Epithelial cell of prostate (primary cell): ENCODE measurements around the gene OR52E5.

Source experiments
- DNase-seq: peaks from one replicate; pipeline ENCODE4 v3.0.0-alpha.2; 2011; ENCODE audit warnings: low read depth, low spot score
- H3K27ac ChIP-seq: fragments of 450-650 bp; 2 replicates; pipeline ENCODE4 v1.5.1; 2017; ENCODE audit warnings: mild to moderate bottlenecking

Gene OR52E5

DNA sequence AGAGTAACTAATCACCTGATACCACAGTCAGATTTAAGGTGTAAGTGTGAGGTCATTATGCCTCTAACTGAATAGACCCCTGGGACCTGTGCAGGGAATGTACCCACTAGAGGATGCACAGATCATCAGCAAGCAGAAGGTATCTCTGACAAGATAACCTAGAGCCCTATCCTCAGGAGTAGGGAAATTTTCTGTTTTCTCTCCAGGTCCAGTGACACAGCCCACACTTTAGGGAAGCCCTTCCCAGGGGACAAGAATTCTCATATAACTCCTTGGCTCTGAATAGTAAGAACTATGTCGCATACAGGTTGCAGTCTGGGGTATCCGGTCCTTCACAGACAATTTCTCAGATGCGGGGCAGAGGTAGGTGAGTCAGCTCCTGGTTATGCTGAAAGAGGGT lies at the start of gene OR52E5:
Gene OR52E5, plus strand, starts transcription at position 301 of the 400 bp plus-strand sequence. CDS start 7,569 bp downstream, outside the sequence.
- no peak within 1 kb of the TSS for H3K27ac ChIP-seq
- DNase-seq: no peak

DNA sequence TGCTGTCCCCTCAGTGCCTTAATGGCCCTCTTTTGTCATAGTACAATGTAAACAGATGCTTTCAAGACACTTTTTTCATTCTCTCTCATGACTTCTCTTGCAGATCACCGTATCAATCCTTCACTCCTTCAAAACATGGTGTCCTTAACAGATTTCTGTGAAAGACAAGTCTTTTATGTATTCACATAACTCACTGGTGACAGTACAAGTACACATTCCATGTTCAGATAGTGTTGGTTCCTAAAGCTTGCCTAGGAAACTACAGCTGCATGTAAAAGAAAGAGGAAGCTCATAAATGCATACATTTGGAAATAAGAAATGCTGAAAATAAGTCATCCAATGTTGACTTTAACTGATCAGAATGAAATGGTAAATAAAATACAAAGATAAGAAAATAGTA lies 46.3 kb upstream of the OR52E5 start:
- no peak overlapping the region for H3K27ac ChIP-seq
- no peak for DNase-seq

DNA sequence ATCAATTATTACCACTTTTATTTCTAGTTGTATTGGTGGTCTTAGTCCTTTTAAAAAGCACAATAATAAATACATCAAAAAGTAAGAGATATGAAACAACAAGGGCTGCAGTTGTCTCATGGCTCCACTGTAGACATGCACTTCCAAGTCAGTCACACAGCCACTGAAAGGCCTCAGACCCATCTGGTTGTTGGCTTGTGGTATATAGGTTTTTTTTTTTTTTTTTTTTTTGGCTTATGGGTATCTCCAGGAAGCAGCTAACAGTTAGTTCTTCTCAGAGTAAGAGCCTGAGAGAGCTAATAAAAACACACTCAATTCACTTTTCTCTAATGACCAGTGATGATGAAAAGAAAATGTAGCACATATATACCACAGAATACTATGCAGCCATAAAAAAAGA lies 45.3 kb upstream of the OR52E5 start:
- no peak for DNase-seq
- H3K27ac ChIP-seq: no peak overlapping the region

DNA sequence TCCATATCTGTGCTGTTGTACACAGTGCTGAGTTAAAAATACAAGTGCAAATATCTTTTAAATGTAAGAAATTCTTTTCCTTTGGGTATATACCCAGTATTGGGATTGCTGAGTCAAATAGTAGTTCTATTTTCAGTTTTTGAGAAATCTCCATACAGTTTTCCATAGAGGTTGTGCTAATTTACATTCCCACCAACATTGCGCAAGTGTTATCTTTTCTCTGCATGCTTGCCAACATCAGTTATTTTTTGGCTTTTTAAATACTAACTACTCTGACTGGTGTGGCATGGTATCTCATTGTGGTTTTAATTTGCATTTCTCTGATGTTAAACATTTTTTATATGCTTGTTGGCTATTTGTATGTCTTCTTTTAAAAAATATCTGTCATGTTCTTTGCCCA lies 42.0 kb upstream of the OR52E5 start:
- H3K27ac ChIP-seq: no peak overlapping the region
- DNase-seq: no peak

DNA sequence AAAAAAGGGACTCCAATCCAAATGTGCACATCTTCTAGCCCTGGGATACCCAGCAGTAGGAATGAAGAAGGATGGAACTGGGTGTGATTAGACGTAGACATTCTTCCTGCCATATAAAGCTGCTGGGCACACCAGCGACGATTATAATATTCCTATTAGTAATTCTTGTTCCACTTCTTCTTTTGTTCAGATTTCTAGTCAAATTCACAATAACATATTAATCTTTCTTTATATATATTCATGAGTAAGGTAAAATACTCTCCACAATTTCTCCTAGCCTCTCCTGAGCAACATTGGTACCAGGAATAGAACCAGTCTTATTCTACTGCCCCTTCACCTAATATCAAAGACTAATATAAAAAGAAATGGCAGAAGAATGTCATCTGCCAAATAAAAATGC lies 35.4 kb upstream of the OR52E5 start, which contains the start of gene OR52E8:
Gene OR52E8, minus strand, starts transcription at position 101 of the 400 bp plus-strand sequence. Its CDS starts 0 bp downstream, at position 101.
- DNase-seq: no peak
- no peak within 1 kb of the TSS for H3K27ac ChIP-seq

DNA sequence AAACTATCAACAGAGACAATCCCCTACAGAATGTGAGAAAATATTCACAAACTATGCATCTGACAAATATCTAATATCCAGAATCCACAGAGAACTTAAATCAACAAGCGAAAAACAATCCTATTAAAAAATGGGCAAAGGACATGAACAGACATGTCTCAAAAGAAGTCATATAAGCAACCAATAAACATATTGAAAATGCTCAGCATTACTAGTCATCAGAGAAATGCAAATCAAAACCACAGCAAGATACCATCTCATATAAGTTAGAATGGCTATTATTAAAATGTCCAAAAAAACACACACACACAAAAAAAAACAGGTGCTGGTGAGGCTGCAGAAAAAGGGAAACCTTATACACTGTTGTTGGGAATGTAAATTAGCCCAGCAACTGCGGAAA lies 27.2 kb upstream of the OR52E5 start:
- no peak overlapping the region for H3K27ac ChIP-seq
- peak; percentile 3 for DNase-seq

DNA sequence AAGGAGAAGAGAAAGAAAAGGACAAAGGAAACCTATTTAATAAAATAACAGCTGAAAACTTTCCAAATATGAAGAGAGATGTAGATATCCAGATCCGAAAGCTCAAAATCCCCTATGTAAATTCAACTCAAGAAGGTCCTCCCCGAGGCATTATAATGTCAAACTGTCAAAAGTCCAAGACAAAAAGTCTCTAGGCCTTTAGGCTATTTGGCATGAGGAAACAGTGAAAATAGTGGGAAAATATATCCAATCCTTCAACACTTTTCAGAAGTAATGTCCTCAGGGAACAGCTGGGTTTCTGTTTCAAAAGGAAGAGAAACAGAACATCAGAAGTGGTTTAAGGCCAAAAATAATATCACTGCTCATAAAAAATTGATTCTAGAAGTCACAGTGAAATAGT lies 14.4 kb upstream of the OR52E5 start:
- H3K27ac ChIP-seq: no peak overlapping the region
- no peak for DNase-seq

DNA sequence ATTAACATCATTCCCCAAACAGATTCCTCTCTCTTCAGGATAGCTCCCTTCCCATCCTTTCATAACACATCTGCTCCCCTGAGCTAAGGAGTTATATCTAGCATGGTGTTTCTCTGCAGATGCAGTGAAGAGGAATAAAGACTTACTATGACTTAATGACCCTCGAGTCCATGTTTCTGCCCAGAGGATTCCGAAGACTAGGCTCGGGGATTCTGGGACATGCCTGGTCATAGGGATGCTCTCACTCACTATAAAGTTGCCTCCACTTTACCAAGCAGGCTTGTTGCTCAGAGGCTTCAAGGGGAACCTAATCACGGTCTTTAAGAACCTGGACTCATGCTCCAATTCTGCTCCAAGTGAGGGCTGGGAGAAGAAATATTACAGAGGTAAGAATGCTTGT lies 12.7 kb upstream of the OR52E5 start, which contains the start of gene OR52E4:
Gene OR52E4, plus strand, starts transcription at position 301 of the 400 bp plus-strand sequence. CDS start 3,664 bp downstream, outside the sequence.
- H3K27ac ChIP-seq: no peak within 1 kb of the TSS
- DNase-seq: no peak

DNA sequence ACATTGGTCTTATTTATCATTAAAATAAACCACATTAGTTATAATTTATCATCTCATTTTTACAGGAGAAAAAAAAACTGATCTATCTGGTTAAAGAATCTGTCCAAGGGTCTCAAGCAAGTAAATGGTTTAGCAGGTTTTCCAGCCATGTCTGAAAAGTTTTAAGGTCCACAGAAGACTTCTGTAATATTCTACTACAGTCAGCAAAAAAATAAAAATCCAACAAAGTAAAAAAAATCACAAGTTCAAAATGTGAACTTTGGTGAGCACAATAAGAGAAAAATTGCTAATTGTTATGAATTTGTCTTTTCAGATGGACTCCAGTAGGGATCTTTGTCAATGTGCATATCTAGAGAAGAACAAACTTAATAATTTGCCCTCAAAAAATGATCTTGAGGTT lies 11.3 kb upstream of the OR52E5 start:
- H3K27ac ChIP-seq: no peak overlapping the region
- no peak for DNase-seq

DNA sequence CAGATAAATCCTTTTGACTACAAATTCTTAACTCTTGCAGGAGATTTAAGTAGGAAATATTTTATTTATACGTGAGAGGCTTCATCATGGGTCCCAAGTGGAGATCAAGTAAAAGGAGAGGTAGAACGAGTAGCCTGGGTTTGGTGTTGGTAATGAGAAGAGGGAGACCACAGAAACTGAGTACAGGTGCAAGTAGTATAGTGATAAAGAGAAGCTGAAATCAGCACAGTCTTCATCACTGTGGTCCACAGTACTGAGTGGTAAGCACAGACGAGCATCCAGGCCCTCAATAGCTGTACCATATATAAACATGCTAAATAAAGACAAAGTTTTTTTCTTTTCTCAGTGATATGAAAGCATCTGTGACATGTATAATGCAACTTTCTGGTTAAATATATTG lies 5.8 kb upstream of the OR52E5 start:
- DNase-seq: no peak
- no peak overlapping the region for H3K27ac ChIP-seq

DNA sequence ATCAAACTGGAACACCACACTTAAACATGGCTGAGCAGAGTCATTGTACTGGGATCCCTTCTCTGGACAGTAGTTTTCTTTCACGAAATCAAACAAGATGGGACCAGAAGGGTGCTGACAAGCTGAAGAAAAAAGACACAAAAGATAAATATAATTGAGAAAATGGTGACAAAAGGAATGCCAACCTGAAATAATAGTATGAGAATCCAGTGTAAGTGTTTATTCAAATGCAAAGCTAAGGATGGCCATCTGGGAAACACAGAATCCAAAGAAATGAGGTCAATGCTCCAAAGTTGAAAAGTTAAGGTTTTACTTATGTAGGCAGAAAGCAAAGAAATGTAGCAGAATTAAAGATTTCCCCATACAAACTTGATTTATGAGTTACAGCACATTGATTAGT lies 5.3 kb upstream of the OR52E5 start:
- no peak overlapping the region for H3K27ac ChIP-seq
- DNase-seq: no peak

DNA sequence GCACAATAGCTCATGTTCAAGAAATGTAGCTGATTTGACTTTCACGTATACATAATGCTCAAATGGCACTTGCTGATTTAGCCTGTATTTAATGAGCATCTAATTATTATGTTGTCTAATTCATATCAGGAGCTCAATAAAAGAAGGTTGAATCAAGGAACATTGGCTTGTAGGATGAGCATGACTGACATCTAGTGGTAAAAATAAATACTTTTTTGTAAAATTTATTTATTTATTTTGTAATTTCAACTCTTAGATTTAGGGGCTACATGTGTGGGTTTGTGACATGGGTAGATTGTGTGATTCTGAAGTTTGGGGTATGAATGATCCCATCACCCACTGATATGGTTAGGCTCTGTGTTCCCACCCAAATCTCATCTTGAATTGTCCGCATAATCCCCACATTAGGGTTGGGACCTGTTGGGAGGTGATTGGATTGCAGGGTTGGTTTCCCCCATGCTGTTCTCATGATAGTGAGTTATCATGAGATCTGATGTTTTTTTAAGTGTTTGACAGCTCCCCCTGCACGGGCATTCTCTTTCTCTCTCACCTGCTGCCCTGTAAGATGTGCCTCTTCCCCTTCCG lies 1.7 kb upstream of the OR52E5 start:
- no peak overlapping the region for H3K27ac ChIP-seq
- DNase-seq: no peak

DNA sequence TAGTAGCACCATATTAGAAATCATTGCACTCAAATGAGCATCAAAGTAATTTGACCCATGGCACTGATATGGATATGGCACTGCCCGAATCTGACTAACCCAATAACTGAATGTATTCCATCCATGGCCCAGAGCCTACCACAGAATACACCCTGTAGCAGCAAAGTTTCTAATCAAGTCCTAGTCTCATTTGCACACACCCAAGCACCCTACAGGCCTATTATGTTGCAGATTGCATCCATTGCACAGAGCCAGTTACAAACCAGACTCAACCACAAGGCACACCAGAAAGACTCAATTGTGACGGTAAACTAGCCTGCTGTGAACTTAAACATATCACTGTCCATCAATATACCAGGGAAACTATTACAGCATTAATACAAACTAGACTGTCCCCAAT lies 6.5 kb downstream of the OR52E5 start:
- H3K27ac ChIP-seq: no peak overlapping the region
- DNase-seq: no peak

DNA sequence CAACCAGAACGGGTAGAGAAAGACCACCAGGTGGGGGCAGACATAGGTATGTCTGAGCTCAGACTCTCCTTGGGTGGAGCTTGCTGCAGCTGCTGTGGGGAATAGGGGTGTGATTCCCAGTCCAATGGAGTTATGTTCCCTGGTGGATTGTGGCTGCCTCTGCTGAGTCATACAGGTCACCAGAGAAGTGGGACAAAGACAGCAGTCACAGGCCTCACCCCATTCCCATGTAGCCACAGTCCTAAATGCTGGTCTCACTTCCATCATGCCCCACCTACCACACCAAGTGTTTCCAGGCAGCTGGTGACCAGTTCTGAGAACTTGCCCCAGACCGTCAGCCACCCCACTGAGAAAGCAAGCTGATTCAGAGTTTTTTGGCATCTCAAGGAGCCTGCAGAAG lies 17.5 kb downstream of the OR52E5 start:
- no peak for DNase-seq
- H3K27ac ChIP-seq: no peak overlapping the region

DNA sequence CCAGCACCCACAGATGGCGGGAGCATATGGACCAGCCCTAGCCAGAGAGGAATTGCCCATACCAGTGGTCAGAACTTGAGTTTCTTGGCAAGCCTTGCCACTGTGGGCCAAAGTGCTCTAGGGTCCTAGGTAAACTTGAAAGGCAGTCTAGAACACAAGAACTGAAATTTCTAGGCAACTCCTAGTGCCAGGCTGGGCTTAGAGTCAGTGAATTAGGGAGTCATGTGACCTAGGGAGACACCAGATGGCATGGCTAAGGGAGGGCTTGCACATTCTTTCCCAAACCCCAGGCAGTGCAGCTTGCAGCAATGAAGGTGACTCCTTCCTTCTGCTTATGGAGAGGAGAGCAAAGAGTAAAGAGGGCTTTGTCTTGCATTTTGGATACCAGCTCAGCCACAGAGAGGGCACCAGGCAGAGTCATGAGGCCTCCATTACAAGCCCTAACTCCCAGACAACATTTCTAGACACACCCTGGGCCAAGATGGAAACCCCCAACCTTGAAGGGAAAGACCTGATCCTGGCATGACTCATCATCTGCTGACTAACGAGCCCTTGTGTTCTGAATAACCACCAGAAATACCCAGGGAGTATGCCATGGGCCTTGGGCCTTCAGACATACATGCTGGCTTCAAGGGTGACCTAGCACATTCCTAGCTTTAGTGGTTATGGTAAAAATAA lies 29.9 kb downstream of the OR52E5 start:
- DNase-seq: peak; percentile 73
- H3K27ac ChIP-seq: peak overlapping the region; percentile 26

DNA sequence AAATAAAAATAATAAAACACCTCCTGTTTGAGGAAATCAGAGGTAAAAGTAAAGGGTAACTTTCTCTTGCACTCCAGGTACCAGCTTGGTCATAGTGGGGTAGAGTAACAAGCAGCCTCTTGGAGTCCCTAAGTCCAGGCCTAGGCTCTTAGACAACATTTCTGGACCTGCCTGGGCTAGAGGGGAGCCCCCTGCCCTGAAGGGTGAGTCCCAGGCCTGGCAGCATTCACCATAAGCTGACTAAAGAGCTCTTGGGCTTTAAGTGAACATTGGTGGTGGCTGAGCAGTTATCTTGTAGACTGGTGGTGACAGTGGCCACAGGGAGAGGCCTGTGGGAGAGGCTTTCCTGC lies 30.4 kb downstream of the OR52E5 start:
- H3K27ac ChIP-seq: peak overlapping the region; percentile 26
- DNase-seq: no peak

DNA sequence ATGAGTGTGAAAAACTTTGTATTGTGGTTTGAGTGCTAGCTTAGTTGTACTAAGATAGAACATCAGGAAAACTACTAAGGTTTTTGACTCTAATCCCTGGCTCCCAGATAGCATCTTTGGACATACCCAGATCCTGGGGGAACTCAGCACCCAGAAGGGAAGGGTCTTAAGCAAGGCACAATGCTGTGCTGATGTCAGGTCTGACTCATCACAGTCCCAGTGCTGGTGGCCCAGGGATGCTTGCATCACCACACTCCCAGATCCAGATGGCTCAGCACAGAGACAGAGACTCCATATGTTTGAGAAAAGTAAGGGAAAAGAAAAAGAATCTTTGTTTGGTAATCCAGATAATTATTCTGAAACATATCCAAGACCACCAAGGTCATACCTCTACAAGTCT lies 30.8 kb downstream of the OR52E5 start:
- H3K27ac ChIP-seq: peak overlapping the region; percentile 26

DNA sequence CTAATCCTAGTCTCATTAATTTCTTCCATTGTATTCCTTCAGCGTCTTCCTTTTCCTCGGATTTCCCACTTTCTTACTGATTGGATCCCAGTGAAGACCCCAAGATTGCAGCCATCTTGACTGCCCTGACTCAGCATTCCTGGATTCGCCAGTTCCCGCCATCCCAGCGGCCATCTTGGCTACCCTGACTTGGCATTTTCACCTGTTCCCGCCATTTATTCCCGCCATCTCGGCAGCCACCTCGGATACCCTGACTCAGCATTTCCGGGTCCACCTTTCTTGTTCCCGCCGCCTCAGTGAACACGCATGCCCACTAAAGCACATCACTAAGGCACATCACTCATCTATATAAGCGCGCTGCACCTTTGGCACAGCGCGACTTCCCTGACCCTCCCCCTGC lies 35.3 kb downstream of the OR52E5 start:
- no peak overlapping the region for H3K27ac ChIP-seq
- DNase-seq: no peak

More for the DNA sequence above, 30.8 kb downstream of the OR52E5 start:
- no peak for DNase-seq

DNA sequence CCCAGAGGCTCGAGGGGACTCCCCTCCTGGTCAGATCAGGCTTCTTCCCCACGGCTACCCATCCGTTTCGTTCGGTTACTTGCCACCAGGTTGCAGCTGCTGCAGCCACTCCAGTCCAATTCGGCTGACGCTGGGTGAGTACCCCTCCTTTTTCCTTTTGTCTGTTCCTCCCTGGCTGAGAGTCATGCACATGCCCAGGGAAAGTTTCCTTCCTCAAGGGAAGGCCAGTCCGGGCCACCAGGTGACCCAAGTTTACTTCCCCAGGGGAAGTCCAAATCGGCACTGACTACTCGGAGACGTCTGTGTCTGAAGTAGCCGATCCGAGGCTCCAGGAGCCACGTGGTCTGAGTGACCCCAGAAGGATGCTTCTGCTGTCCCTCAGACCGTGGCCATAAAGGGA lies 35.8 kb downstream of the OR52E5 start:
- no peak for DNase-seq
- H3K27ac ChIP-seq: no peak overlapping the region

DNA sequence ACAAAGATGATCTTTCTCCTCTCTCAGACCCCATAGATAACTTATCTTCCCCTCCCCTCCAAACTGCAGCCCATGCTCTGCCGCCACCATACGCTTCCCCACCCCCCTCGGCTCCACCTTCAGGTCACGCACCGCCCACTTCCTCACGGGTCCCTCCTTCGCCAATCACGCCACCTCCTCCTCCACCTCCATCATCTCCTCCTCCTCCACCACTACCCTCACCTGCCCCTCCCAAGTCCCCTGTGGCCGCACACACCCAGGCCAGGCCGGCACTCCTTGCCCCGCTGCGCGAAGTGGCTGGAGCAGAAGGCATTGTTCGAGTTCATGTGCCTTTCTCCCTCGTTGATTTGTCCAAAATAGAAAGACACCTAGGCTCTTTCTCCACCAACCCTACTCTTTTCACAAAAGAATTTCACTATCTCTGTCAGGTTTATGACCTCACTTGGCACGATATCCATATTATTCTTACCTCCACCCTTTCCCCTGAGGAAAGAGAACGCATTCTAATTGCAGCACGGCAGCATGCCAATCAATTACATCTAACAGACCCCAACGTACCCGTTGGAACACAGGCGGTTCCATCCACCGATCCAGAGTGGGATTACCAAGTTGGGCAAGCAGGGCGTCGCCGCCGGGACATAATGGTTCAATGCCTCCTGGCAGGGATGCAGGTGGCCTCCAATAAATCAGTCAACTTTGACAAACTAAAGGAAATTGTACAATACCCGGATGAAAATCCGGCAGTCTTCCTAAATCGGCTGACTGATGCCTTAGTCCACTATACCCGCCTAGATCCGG lies 36.8 kb downstream of the OR52E5 start:
- DNase-seq: no peak
- H3K27ac ChIP-seq: no peak overlapping the region

DNA sequence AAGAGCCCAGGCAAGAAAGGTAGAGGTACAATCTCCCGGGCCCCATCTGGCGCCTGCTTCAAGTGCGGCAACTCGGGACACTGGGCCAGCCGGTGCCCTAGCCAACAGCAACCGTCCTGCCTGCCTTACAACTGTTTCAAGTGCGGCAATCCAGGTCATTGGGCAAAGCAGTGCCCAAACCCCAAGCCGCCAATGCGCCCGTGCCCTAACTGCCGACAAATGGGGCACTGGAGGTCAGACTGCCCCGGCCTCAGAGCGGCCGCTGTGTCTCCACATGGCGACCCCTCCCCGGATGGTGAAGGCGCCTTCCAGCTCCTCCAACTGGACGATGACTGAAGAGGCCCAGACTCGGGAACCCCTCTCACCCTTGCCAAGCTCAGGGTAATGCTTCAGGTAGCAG lies 37.6 kb downstream of the OR52E5 start:
- DNase-seq: no peak
- no peak overlapping the region for H3K27ac ChIP-seq
